Fibroblast of skin of right biceps (primary cell): ENCODE results near the gene NR1D2.
A peak's percentile ranks its signal among the peaks of the same experiment; 100 is the strongest.
"Not testable (repeated sequence)": the region's sequence is repeated elsewhere in the genome, so short reads cannot be mapped to it uniquely, and the experiment has no call there.

ENCODE experiments used
- DNase-seq: peaks from one replicate; pipeline ENCODE4 v3.0.0-alpha.2; 2013

NR1D2 gene

DNA sequence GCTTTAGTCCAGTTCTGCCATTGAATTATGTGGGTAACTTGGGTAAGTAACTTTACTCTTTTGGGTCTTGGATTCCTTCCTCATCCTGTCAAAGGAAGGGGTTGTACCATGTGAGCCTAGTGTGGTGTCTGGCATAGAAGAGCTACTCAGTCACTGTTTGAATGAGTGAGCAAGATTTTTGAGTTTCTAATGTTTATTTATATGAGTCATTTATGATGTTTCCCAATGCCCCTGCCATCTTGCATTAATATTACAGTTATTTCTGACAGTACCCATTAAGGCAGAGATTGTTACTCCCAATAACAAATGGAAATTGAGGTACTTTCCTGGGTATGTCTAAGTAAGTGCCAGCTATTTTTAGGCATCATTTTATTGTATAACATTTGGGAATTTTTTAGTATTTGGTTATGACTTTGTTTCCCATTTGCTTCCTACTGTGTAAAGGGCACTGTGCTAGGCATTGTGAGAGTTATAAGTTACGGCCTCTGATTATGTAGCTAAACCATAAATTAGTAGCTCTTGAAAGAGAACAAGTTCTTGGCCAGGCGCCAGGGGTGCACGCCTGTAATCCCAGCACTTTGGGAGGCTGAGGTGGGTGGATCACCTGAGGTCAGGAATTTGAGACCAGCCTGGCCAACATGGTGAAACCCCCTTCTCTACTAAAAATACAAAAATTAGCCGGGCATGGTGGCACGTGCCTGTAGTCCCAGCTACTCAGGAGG lies 23.5 kb downstream of the NR1D2 start:
- DNase-seq: peak; percentile 49

DNA sequence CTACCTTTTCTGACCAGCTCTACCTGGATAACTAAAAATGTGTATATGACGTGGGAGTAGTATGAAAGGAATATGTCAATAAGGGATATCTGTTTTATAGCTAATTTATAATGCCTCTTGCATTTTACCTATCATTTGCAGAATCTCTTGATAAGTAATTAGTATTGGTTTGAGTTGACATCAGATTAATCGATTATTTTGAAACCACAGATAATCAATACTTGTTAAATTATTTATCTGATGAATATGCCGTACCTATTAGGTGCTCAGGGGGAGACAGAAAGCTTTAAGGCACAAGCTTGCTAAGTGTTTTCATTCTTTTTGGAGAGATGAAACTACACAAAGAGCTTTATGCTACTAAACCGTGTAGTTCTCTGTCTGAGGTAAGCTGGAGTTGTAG lies 24.3 kb downstream of the NR1D2 start:
- no peak for DNase-seq

DNA sequence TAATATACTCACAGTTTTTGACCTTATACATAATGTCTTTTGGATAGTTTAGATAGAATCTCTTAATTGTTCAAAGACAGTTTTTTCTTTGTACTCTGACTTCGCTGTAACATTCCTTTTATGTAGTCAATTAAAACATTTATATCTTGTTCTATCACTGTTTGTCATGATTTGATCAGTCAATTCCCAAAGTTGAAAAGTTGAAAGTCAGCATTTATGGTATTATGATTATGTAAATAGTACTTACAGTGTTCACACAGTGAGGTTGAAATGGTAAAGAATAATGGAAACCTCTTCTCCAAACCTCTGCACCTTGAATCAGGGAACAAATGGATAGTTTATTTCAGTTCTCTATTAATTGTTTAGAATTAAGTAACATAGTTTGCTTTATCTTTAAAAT lies 26.6 kb downstream of the NR1D2 start:
- DNase-seq: no peak

DNA sequence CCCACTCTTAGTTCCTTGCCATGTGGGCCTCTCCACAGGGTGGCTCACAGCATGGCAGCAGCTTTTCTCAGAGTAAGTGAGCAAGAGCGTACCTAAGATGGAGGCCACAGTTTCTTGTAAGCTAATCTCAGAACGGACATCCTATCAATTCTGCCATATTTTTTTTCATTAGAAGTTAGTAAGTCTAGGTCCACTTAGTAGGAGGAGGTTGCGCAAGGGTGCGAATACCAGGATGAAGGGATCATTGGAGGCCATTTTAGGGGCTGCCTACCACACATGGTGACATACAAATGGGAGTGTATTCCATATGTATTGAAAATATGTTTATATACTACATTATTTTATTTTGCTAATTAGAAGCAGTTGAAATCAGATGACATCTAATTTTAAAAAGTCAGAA lies 31.5 kb downstream of the NR1D2 start:
- no peak for DNase-seq

DNA sequence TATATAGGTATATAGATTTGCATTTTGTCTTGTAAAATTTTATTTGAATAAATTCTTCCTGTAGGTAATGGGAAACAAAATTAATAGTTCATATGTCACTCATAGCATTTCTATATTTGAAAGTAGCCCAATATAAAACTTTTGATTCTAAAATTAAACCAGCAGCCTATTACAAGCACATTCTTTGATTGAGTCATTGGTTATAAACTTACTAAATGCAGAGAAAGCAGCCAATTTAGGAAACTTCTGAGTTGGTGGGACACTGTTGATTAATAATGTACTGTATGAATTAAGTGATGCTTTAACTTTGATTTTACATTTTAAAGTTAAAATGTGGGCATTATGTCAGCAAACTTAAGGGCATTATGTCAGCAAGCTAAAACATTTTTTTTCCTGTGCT lies 34.5 kb downstream of the NR1D2 start:
- peak; percentile 18 for DNase-seq

DNA sequence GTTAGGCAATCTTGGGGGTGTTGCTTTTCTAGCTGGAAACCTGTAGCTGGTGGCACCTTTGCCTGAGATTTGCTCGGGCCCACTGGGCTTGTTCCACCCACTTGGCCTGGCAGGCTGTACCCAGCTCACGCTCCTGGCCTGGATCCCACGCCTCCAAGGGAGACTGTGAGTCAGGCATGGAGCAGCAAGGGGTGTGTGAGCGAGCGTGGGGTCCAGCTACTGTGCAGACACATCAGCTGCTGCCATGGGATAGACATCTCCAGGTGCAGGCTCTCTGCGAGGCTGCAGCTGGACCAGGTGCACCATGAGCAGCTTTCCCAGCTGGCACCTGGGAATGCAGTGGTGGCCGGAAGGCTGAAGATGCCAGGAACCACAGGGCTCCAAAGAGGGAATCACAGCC lies 36.0 kb downstream of the NR1D2 start:
- DNase-seq: no peak

DNA sequence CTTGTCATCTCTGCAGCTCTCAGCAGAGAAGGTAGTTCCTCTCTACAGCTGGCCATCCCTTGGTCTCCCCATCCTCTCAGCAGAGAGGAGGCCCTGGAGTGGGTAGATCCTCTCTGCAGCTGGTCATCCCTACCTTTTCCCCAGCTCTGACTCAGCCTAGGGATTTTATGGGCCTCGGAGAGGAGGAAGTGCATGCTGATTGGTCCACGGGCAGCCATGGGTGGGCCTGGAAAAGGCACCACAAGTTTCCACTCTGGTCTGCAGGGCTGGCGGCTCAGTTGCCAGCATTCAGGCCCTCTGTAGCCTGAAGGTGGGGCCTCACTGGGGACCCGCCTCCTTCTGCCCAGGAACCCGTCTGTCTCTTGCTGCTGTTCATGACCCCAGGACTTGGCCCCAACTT lies 36.9 kb downstream of the NR1D2 start:
- DNase-seq: no peak

DNA sequence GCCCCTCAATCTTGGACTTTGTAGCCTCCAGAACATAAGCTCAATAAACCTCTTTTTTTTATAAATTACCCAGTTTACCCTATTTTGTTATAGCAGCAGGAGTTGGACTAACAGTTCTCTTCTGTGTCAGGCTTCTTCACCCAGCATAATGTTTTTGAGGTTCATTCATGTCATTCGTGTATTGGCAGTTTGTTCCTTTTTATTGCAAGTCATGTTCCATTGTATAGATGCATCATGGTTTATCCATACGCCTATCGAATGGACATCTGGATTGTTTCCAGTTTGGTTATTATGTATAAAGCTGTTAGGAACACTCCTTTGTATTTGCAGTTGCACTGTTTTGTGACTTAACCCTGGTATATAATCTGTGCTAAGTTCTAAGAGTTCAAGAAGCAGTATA lies 39.8 kb downstream of the NR1D2 start:
- DNase-seq: no peak

DNA sequence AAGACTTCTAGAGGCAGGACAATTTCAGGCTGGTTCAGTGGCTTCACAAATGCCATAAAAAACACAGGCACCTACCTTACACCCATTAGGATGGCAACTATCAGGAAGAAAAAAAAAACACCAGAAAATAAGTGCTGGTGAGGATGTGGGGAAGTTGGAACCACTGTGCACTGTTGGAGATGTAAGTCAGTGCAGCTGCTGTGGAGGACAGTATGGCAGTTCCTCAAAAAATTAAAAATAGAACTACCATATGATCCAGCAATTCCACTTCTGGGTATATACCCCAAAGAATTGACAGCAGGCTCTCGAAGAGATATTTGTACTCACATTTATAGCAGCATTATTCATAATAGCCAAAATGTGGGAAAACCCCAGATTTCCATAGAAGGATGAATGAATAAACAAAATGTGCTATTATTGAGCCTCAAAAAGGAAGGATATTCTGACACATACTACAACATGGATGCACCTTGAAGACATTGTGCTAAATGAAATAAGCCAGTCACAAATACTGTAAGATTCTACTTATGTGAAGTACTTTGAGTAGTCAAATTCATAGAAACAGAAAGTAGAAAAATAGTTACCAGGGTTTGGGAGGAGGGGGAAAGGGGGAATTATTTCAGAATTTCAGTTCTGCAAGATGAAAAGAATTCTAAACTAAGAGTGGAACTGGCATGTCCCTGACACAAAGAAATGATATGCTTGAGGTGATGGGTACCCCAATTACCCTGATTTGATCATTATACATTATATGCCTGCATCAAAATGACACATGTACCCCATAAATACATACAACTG lies 40.9 kb downstream of the NR1D2 start:
- no peak for DNase-seq

DNA sequence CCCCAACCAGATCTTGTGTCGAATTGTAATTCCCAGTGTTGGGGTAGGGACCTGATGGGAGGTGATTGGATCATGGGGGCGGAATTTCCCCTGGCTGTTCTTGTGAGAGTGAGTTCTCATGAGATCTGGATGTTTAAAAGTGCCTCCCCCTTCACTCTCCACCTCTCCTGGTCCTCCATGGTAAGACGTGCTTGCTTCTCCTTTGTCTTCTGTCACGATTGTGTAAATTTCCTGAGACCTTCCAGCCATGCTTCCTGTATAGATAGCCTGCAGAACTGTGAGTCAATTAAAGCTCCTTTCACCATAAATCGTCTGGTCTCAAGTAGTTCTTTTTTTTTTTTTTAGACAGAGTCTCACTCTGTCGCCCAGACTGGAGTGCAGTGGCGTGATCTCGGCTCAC lies 42.3 kb downstream of the NR1D2 start:
- DNase-seq: no peak

DNA sequence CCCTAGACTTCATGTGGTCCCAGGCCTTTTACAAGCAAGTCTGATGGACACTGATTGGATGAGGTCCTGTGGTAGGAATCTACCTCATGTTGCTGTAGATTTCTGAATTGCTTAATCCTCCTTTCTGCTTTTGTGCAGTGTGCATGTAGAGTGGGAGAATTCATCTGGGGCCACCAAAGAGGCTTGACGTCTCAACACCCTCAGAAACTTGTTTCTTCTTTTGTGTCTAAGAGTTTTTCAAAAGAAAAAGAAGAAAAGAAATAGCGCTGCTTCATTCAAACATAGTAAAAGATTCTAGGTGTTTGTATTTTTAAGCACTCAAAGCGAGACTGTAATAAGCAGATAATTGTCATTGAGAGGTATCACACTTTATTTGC lies 46.2 kb downstream of the NR1D2 start:
- DNase-seq: no peak

DNA sequence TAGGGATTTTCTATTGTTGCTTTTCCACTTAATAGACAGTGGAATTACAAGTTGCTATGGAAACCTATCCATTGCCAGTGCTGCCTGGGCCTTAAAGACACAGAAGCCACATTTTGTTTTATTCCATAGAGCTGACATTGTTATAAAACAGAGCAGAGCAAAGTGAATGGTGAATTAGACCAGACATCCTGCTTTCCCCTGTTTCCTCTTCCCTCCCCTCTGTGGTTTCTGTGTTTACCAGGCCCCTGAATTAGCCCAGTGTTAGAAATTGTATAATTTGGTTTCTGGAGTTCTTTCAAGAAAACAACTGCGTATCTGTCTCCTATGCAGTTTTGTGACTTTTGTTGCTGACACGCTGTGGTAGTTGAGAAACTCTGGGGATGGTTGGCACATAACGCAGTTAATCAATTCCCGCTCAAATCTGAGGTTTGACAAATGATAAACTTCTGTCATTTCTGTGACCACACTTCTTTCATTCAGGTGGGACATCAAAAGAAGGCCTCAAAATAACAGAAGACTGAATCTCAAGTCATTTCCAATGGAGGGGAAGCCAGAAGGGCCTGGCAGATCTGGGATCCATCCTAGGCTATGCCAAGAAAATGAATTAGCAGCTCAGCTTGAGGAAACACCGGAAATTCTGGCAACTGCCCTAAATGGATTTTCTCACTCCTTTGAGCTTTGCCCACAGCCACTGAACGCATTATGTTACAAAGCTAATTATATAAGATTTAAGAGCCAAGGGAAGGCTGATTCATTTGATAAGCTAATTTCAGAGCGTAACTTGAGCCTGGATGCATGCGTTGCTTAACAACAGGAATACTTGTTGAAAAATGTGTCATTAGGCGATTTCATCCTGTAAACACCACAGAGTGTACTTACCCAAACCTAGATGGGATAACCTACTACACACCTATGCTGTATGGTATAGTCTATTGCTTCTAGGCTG lies 46.9 kb downstream of the NR1D2 start:
- DNase-seq: peak; percentile 72

DNA sequence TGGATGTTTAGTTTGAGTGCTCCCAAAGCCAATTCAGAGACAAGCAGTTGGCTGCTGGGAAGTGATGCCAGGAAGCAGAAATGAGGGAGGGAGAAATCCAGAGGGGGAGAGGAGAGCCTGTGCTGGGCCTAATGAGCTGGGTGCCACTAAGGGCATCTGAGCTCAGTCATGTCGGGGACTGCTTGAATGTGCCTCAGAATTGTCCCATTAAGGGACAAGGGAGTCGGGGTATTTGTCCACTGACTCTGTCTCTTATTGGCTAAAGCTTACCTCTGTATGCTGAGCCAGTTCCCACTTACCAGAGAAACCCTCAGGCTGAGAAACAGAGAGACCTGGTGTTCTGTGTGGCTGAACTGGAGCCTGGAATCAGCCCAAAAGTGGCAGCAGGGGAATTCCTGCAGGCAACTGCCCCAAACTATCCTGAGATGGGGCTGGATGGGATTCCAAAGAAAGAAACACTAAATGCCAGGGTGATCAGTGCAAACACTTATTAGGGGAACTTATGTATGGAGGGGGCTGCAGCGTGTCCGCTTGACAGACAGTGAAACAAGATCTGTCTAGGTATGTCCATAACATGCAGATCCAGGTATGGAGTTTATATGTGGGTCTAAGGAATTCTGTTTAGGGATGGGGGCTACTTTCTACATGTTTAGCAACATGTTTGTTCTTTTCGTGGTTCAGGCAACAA lies 48.6 kb downstream of the NR1D2 start:
- no peak for DNase-seq

DNA sequence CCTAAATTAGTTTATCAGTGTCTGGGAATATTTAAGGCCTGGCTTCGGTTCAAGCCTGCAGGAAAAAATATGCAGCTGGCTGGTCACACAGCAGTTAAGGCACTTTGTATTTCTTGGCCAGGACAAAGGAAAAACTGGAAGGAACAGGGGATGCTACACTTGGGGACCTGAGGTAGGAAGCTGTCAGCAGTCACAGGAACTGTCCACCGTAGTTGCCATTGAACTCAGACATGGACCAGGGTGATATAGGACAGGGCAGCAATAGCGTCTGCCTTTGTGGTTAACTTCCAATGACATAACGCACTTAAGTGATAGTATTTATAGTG lies 49.1 kb downstream of the NR1D2 start:
- no peak for DNase-seq

DNA sequence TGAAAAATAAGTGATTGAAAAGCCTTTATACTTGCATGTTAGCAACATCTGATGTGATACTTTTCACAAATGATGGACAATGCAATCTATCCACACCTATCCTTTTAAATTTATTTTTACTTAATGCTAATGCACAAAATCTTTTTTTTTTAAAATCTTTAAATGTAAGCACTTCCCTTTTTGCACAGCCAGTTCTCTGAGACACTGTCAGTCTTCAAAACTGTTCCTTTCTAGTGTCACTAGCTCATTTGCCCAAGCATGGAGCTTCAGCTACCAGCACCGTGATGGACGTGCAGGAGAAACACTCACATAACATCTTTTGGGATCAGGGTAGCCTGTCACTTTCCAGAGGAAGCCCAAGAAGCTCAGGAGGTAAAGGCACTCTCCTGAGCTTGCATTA lies 50.1 kb downstream of the NR1D2 start:
- DNase-seq: no peak

DNA sequence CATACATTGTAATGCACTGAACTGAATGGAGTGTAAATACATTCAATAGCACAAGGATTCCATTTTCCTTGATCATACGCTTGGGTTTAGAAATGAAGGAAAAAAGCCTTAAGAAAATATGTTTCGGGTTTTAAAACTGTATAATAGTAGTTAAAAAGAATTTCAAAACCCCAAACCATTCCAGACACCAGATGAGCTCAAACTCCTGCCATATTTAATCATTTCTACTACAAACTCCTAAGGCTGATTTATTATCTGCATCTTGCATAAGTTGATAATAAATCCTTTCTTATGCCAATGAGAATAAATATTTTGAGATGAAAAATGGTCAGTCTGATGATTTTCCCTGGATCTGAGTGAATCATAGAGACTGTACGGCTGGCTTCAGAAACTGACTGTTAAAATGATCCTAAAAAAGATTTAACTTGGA lies 51.0 kb downstream of the NR1D2 start:
- DNase-seq: peak; percentile 77

DNA sequence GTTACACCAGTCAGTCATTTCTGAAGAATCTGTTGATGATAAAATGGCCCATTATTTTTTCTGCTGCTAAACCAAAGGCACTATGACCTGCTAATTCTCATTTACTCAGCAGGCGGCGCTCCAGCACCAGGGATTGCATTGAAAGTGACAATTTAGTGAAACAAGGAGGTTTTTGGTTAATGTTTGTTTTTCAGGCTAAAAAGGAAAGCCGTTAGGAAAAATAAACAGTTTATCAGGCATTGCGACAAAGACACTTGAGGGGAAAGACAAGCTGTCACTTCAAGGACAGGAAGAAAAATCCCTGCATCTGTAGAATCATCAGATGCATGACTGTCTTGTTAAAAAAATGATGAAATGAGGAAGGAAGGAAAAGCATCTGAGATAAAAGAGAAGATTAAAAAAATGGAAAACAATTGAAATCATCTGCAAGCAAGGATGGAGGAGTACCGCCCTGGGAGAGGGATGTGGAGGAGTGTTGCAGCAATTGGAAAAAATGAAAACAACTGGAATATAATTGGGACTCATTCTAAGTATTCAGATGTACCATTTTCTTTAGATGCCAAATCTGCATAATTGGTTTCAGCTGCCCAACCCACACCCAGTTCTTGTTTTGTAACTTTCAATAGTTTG lies 54.0 kb downstream of the NR1D2 start:
- DNase-seq: peak; percentile 64

DNA sequence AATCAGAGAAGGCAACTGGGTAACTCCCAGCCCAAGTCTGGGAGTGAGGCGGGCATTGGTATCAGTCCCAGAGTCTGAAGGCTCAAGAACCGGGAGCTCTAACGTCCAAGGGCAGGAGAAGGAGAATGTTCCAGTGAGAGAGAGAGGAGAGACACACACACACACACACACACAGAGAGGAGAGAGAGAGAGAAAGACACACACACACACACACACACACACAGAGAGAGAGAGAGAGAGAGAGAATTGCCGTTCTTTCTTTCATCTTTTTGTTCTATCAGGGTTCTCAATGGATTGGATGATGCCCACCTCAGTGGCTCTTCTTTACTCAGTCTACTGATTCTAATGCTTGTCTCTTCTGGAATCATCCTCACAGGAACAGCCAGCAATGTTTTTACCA lies 57.0 kb downstream of the NR1D2 start:
- DNase-seq: no peak

DNA sequence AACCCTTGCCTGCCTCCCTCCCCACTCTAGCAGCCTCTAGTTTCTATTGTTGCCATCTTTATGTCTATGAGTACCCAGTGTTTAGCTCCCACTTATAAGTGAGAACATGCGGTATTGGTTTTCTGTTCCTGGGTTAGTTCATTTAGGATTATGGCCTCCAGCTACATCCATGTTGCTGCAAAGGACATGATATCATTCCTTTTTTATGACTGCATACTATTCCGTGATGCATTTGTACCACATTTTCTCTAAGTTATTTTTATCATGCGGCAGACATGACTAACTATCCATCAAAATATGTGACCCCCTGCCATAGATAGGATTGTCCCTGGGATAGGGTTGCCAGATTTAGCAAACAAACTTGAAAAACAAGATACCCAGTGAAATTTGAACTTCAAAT lies 58.4 kb downstream of the NR1D2 start:
- DNase-seq: no peak

DNA sequence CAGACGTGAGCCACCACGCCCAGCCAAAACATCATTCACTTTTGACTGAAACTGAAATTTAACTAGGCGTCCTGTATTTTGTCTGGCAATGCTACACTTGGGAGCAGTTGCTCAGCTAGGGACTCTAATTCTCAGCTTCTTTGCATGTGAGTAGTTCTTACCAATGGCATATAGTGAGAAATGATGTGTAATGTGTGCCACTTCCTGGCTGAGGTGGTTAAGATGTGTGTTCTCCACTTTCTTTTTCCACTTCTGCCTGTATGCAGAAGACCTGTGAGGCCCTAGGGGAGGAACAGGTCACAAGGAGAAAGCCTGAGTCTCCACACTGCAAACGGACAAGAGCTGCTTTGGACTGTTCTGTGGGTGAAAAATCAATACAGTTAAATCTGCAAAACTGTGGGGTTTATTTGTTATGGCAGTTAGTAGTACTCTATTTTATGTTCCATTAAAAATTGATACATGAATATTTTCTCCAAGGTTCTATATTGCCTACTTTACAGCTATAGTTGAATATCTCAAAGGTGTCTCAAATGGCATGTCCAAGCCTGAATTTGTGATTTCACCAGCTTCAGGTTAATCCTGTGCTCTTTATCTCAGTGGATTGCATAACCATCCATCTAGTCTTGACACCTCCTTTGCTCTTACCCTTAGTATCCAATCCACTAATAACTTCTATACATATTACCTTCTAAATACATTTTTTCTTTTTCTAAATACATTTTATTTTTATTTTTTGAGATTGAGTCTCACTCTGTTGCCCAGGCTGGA lies 59.3 kb downstream of the NR1D2 start:
- no peak for DNase-seq

DNA sequence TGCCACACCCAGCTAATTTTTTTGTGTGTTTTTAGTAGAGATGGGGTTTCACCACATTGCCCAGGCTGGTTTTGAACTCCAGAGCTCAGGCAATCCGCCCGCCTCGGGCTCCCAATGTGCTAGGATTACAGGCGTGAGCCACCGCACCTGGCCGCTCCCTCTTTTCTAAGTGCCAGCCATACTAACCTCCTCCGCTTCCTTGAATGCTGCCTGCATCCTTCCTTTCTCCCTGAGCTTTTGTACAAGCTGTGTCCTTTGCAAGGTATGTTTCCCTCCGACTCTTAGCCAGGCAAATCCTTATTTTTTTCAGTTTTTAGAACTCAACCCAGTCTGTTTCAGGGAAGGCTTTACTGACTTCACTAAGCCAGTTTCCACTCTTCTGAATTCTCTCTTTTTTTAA lies 60.6 kb downstream of the NR1D2 start:
- no peak for DNase-seq

DNA sequence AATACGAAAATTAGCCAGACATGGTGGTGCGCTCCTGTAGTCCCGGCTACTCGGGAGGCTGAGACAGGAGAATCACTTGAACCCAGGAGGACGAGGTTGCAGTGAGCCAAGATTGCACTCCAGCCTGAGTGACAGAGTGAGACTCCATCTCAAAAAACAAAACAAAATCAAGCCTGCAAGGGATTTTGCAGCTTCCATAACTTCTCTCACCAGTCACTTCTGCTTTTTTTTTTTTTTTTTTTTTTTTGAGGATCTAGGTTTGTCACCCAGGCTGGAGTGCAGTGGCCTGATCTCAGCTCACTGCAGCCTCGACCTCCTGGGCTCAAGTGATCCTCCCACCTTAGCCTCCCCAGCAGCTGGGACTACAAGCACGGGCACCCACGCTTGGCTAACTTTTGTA lies 65.7 kb downstream of the NR1D2 start:
- not testable (repeated sequence) for DNase-seq
